ENCODE results near the gene LYZL6. TPM values are rescaled to one million over a fixed set of nuclear protein-coding genes. Genes with fewer than 3 reads are reported as not detected.

The LYZL6 gene
- total RNA-seq, 4 donors from 2014 or later: not detected

DNA sequence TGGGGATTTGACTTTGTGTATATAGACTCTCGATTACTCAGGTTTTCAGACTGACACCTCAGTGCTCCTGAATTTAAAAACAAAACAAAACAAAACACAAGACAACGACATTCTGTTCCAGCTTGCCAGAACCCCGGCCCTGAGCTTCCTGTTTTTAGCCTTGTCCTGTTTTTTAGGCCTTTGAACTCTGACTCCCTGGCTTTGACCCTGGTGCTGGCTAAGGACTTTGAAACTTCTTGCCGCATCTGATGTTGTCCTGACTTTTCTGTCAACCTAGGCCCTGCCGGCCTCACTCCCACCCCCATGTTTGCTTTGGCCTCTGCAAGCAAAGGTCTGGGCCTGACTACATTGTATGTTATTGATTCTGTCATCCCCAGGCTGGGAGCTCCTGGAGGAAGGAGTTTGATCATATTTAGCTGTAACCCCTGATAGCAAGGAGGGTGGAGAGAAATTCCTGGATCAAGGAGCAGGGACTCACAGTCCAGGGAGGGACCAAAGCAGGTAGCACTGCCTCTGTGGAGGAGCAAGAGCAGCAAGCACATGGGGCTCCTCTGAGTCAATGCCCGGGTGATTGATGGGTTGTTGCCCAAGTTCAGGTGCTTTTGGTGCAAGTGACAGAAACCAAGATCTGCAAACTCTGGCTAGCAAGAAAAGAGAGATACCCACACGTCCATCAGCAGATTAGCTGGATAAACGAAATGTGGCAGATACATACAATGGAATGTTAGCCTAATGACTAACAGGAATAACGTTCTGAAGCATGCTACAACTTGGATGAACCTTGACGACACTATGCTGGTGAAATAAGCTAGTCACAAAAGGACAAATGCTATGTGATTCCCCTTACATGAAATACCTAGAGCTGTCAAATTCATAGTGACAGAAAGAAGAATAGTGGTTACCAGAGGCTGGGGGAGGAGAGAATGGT is 30.1 kb upstream of the LYZL6 start:
- intact Hi-C loops (cut with DNase I; ENCODE audit: low total_unique reads): no loop called here
- WGBS, 2 donors: 49 to 52% methylated on average over 10 of the region's 10 CpGs
- no peak for TF ChIP-seq POLR2A (IDR thresholded peaks at IDR 0.05)
- peak in 1 of 3 donors; percentile 58 for TF ChIP-seq CTCF (IDR thresholded peaks at IDR 0.05)
- DNase-seq (ENCODE audit: low spot score in 2 of 2): peak in 1 of 2 donors; percentile 81
- H3K4me3 ChIP-seq (ENCODE audit: low read depth, poor library complexity, severe bottlenecking): no peak overlapping the region

- 79 to 80% methylated on average over 4 of the region's 4 CpGs for WGBS, 2 donors
- intact Hi-C loops (cut with DNase I; ENCODE audit: low total_unique reads): no loop called here
- H3K4me3 ChIP-seq (ENCODE audit: low read depth, poor library complexity, severe bottlenecking): no peak overlapping the region
- DNase-seq (ENCODE audit: low spot score in 2 of 2): no peak
- TF ChIP-seq CTCF (IDR thresholded peaks at IDR 0.05) (no peak), POLR2A (IDR thresholded peaks at IDR 0.05) (no peak)
Measured at GRCh38 chr17:35972945-35973332, 29.4 kb upstream of the LYZL6 start.

GRCh38 chr17:35972535-35972934 is 29.0 kb upstream of the LYZL6 start:
- TF ChIP-seq CTCF (IDR thresholded peaks at IDR 0.05) (no peak), POLR2A (IDR thresholded peaks at IDR 0.05) (no peak)
- peak in 1 of 2 donors; percentile 48 for DNase-seq (ENCODE audit: low spot score in 2 of 2)
- WGBS, 2 donors: 85 to 89% methylated on average over 6 of the region's 6 CpGs
- no peak overlapping the region for H3K4me3 ChIP-seq (ENCODE audit: low read depth, poor library complexity, severe bottlenecking)
- intact Hi-C loops (cut with DNase I; ENCODE audit: low total_unique reads): no loop called here

DNA sequence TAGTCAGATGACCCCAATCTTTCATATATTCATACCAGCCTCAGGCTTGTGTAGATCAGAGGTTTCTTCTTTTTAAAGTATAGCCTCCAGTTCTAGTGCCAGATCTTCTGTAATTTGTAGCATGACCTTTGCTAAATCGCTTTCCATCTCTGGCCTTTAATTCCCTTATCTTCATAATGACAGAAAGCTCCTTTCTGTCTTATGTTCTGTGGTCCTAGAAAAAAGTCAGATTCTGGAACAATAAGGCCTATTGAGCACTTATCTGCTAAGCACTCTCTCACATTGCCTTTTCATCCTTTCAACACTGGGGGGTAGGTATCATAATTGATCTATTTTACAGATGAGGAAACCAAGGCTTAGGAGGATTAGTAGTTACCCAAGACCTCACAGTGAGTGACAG is 28.6 kb upstream of the LYZL6 start:
- intact Hi-C loops (cut with DNase I; ENCODE audit: low total_unique reads): no loop called here
- TF ChIP-seq CTCF (IDR thresholded peaks at IDR 0.05) (no peak), POLR2A (IDR thresholded peaks at IDR 0.05) (no peak)
- 79 to 83% methylated on average over 1 of the region's 1 CpG for WGBS, 2 donors

GRCh38 chr17:35969558-35970380 is 26.3 kb upstream of the LYZL6 start:
- intact Hi-C loops (cut with DNase I; ENCODE audit: low total_unique reads): loop anchor here (10.0 kb wide), 1 partner anchor 515 kb away; the partner anchor contains the start of gene ZNHIT3
- 43 to 44% methylated on average over 8 of the region's 8 CpGs for WGBS, 2 donors
- no peak overlapping the region for H3K4me3 ChIP-seq (ENCODE audit: low read depth, poor library complexity, severe bottlenecking)
- TF ChIP-seq POLR2A (IDR thresholded peaks at IDR 0.05) (no peak), CTCF (IDR thresholded peaks at IDR 0.05) (no peak)
- DNase-seq (ENCODE audit: low spot score in 2 of 2): peak; percentile 75 to 93

More for the DNA sequence above, 28.6 kb upstream of the LYZL6 start:
- no peak overlapping the region for H3K4me3 ChIP-seq (ENCODE audit: low read depth, poor library complexity, severe bottlenecking)
- DNase-seq (ENCODE audit: low spot score in 2 of 2): no peak
